ENCODE data around the gene PRKAG2.

Gene PRKAG2

GRCh38 chr7:151715666-151716315, 161.1 kb downstream of the PRKAG2 start:
- no peaks in the 10 kb centered on the region for H3K9me3 Mint-ChIP-seq
- intact Hi-C loops (cut with micrococcal nuclease): no loop called here
- H3K27ac Mint-ChIP-seq: no peak overlapping the region
- peaks cover 62% of the 10 kb centered on the region for H3K36me3 Mint-ChIP-seq (ENCODE audit: low read depth)
- H3K27me3 Mint-ChIP-seq: no peaks in the 10 kb centered on the region
- H3K4me1 Mint-ChIP-seq (ENCODE audit: low read depth): peaks cover 15% of the 10 kb centered on the region
- no peak overlapping the region for H3K4me3 Mint-ChIP-seq

- H3K4me1 Mint-ChIP-seq (ENCODE audit: low read depth): peaks cover 15% of the 10 kb centered on the region
- no peaks in the 10 kb centered on the region for H3K27me3 Mint-ChIP-seq
- H3K27ac Mint-ChIP-seq: no peak overlapping the region
- H3K4me3 Mint-ChIP-seq: no peak overlapping the region
- intact Hi-C loops (cut with micrococcal nuclease): no loop called here
- H3K9me3 Mint-ChIP-seq: no peaks in the 10 kb centered on the region
- H3K36me3 Mint-ChIP-seq (ENCODE audit: low read depth): peaks cover 78% of the 10 kb centered on the region
Observed at GRCh38 chr7:151714201-151714600, 162.7 kb downstream of the PRKAG2 start.

- intact Hi-C loops (cut with micrococcal nuclease): no loop called here
- Mint-ChIP-seq H3K36me3 (ENCODE audit: low read depth) (peaks cover 82% of the 10 kb centered on the region), H3K4me3 (no peak overlapping the region), H3K27ac (no peak overlapping the region), H3K9me3 (no peaks in the 10 kb centered on the region), H3K27me3 (no peaks in the 10 kb centered on the region), H3K4me1 (ENCODE audit: low read depth) (peaks cover 6% of the 10 kb centered on the region)
Observed at GRCh38 chr7:151712810-151713125, 164.1 kb downstream of the PRKAG2 start.

GRCh38 chr7:151711906-151712809, 164.8 kb downstream of the PRKAG2 start:
- no peak overlapping the region for H3K4me3 Mint-ChIP-seq
- H3K27ac Mint-ChIP-seq: no peak overlapping the region
- intact Hi-C loops (cut with micrococcal nuclease): no loop called here
- H3K4me1 Mint-ChIP-seq (ENCODE audit: low read depth): peaks cover 6% of the 10 kb centered on the region
- H3K9me3 Mint-ChIP-seq: no peaks in the 10 kb centered on the region
- H3K27me3 Mint-ChIP-seq: no peaks in the 10 kb centered on the region
- H3K36me3 Mint-ChIP-seq (ENCODE audit: low read depth): peaks cover 76% of the 10 kb centered on the region

- Mint-ChIP-seq H3K4me1 (ENCODE audit: low read depth) (peaks cover 12% of the 10 kb centered on the region), H3K4me3 (no peak overlapping the region), H3K27me3 (no peaks in the 10 kb centered on the region), H3K36me3 (ENCODE audit: low read depth) (peaks cover 69% of the 10 kb centered on the region), H3K27ac (no peak overlapping the region), H3K9me3 (no peaks in the 10 kb centered on the region)
- intact Hi-C loops (cut with micrococcal nuclease): no loop called here
Observed at GRCh38 chr7:151711435-151711872, 165.5 kb downstream of the PRKAG2 start.

- Mint-ChIP-seq H3K27ac (no peak overlapping the region), H3K9me3 (no peaks in the 10 kb centered on the region), H3K4me1 (ENCODE audit: low read depth) (peaks cover 13% of the 10 kb centered on the region), H3K36me3 (ENCODE audit: low read depth) (peaks cover 65% of the 10 kb centered on the region), H3K27me3 (no peaks in the 10 kb centered on the region), H3K4me3 (no peak overlapping the region)
- intact Hi-C loops (cut with micrococcal nuclease): no loop called here
Observed at GRCh38 chr7:151710646-151711434, 166.1 kb downstream of the PRKAG2 start.

GRCh38 chr7:151710121-151710640, 166.7 kb downstream of the PRKAG2 start:
- Mint-ChIP-seq H3K4me3 (no peak overlapping the region), H3K27ac (no peak overlapping the region), H3K4me1 (ENCODE audit: low read depth) (peaks cover 18% of the 10 kb centered on the region), H3K9me3 (no peaks in the 10 kb centered on the region), H3K27me3 (no peaks in the 10 kb centered on the region), H3K36me3 (ENCODE audit: low read depth) (peaks cover 62% of the 10 kb centered on the region)
- intact Hi-C loops (cut with micrococcal nuclease): no loop called here

GRCh38 chr7:151709141-151710038, 167.5 kb downstream of the PRKAG2 start:
- Mint-ChIP-seq H3K27me3 (no peaks in the 10 kb centered on the region), H3K9me3 (no peaks in the 10 kb centered on the region), H3K4me3 (no peak overlapping the region), H3K4me1 (ENCODE audit: low read depth) (peaks cover 19% of the 10 kb centered on the region), H3K36me3 (ENCODE audit: low read depth) (peaks cover 59% of the 10 kb centered on the region), H3K27ac (no peak overlapping the region)
- intact Hi-C loops (cut with micrococcal nuclease): no loop called here

GRCh38 chr7:151708610-151709009, 168.3 kb downstream of the PRKAG2 start:
- intact Hi-C loops (cut with micrococcal nuclease): no loop called here
- no peaks in the 10 kb centered on the region for H3K9me3 Mint-ChIP-seq
- H3K36me3 Mint-ChIP-seq (ENCODE audit: low read depth): peaks cover 52% of the 10 kb centered on the region
- H3K4me3 Mint-ChIP-seq: no peak overlapping the region
- H3K27me3 Mint-ChIP-seq: no peaks in the 10 kb centered on the region
- H3K27ac Mint-ChIP-seq: no peak overlapping the region
- H3K4me1 Mint-ChIP-seq (ENCODE audit: low read depth): peaks cover 19% of the 10 kb centered on the region

GRCh38 chr7:151707757-151708156, 169.2 kb downstream of the PRKAG2 start:
- Mint-ChIP-seq H3K4me3 (no peak overlapping the region), H3K9me3 (no peaks in the 10 kb centered on the region), H3K27ac (no peak overlapping the region), H3K27me3 (no peaks in the 10 kb centered on the region), H3K36me3 (ENCODE audit: low read depth) (peaks cover 53% of the 10 kb centered on the region), H3K4me1 (ENCODE audit: low read depth) (peaks cover 19% of the 10 kb centered on the region)
- intact Hi-C loops (cut with micrococcal nuclease): no loop called here

- Mint-ChIP-seq H3K4me3 (no peak overlapping the region), H3K4me1 (ENCODE audit: low read depth) (peaks cover 19% of the 10 kb centered on the region), H3K27ac (no peak overlapping the region), H3K27me3 (no peaks in the 10 kb centered on the region), H3K36me3 (ENCODE audit: low read depth) (peaks cover 53% of the 10 kb centered on the region), H3K9me3 (no peaks in the 10 kb centered on the region)
- intact Hi-C loops (cut with micrococcal nuclease): no loop called here
Observed at GRCh38 chr7:151707105-151707469, 169.8 kb downstream of the PRKAG2 start.

- intact Hi-C loops (cut with micrococcal nuclease): no loop called here
Observed at GRCh38 chr7:151706277-151707104, 170.4 kb downstream of the PRKAG2 start.

More at GRCh38 chr7:151706277-151707104, 170.4 kb downstream of the PRKAG2 start:
- Mint-ChIP-seq H3K4me1 (ENCODE audit: low read depth) (peaks cover 19% of the 10 kb centered on the region), H3K36me3 (ENCODE audit: low read depth) (peaks cover 54% of the 10 kb centered on the region), H3K4me3 (no peak overlapping the region), H3K27ac (peak overlapping the region; percentile 6), H3K27me3 (no peaks in the 10 kb centered on the region), H3K9me3 (no peaks in the 10 kb centered on the region)

Measured in dendritic cell treated with granulocyte-macrophage colony-stimulating factor and Interleukin-4, amounts not matched to agents 40 ng/mL and 50 ng/mL, for 4 days (primary cell).